Common myeloid progenitor, CD34-positive (primary cell): Measurements from ENCODE around the gene LRRC4C.

Experiments used
- CTCF ChIA-PET: fragments of 350-600 bp; sonication (Branson Sonifier 250); formaldehyde crosslinking; loops from one replicate; lab custom pipeline; 2021; ENCODE audit warnings: antibody characterized with exemption; lab: Charles Lee
- POLR2A ChIA-PET: fragments of 350-600 bp; sonication (Branson Sonifier 250); formaldehyde crosslinking; loops from one replicate; lab custom pipeline; 2021; ENCODE audit warnings: antibody characterized with exemption; lab: Charles Lee
- DNase-seq, 3 donors: peaks; one replicate each; pipeline versions ENCODE4 v3.0.0 to v3.0.0-alpha.2; 2013
- H3K27ac ChIP-seq, 2 experiments: 1 replicate in 1 of 2; 2 replicates in 1 of 2; pipeline ENCODE4 v1.7.0; 2013; ENCODE audit warnings: inconsistent platforms in 2 of 2, low read length in 2 of 2, mild to moderate bottlenecking in 2 of 2, low read depth in 1 of 2, moderate library complexity in 1 of 2; ENCODE audit not compliant: severe bottlenecking in 2 of 2, insufficient read depth in 1 of 2, poor library complexity in 1 of 2
- H3K27me3 ChIP-seq, 5 experiments: replicated peaks in 2 of 5; 1 replicate in 3 of 5; 2 replicates in 2 of 5; pipeline versions ENCODE4 v1.6.1 to v1.7.0; 2013; ENCODE audit warnings: low read length in 4 of 5, mild to moderate bottlenecking in 2 of 5, moderate library complexity in 2 of 5, inconsistent platforms in 1 of 5; ENCODE audit not compliant: insufficient read depth in 5 of 5, control insufficient read depth in 4 of 5
- H3K36me3 ChIP-seq, 4 experiments: 1 replicate in 2 of 4; 2 replicates in 2 of 4; pipeline versions ENCODE4 v1.6.1 to v1.7.0; 2013; ENCODE audit warnings: low read length in 3 of 4, control low read depth in 1 of 4, mild to moderate bottlenecking in 1 of 4; ENCODE audit not compliant: control insufficient read depth in 4 of 4, insufficient read depth in 4 of 4
- H3K4me1 ChIP-seq, 4 experiments: 1 replicate in 3 of 4; 2 replicates in 1 of 4; pipeline versions ENCODE4 v1.6.1 to v1.7.1; 2013; ENCODE audit warnings: low read length in 3 of 4, mild to moderate bottlenecking in 3 of 4, control low read depth in 1 of 4, inconsistent platforms in 1 of 4, moderate library complexity in 1 of 4; ENCODE audit not compliant: control insufficient read depth in 4 of 4, insufficient read depth in 4 of 4; ENCODE audit errors: control extremely low read depth in 1 of 4
- H3K4me3 ChIP-seq, 7 experiments: 1 replicate in 4 of 7; 2 replicates in 3 of 7; pipeline versions ENCODE4 v1.5.1 to v1.7.0; 2013; ENCODE audit warnings: mild to moderate bottlenecking in 7 of 7, low read length in 6 of 7, moderate library complexity in 6 of 7, inconsistent platforms in 2 of 7, low read depth in 2 of 7, control low read depth in 1 of 7; ENCODE audit not compliant: insufficient read depth in 4 of 7, control insufficient read depth in 1 of 7; ENCODE audit errors: extremely low read depth in 1 of 7
- H3K9me3 ChIP-seq, 5 experiments: 1 replicate in 4 of 5; 2 replicates in 1 of 5; pipeline versions ENCODE4 v1.6.1 to v1.7.1; 2013; ENCODE audit warnings: low read length in 4 of 5, mild to moderate bottlenecking in 2 of 5, inconsistent platforms in 1 of 5, low read depth in 1 of 5, moderate library complexity in 1 of 5; ENCODE audit not compliant: control insufficient read depth in 4 of 5, insufficient read depth in 2 of 5; ENCODE audit errors: control extremely low read depth in 1 of 5
- WGBS: methylation state at CpG from one replicate; pipeline ENCODE4 v1.1.5; 2013; ENCODE audit not compliant: insufficient coverage; 5-methylcytosine and 5-hydroxymethylcytosine counted together

The LRRC4C gene

GRCh38 chr11:40826601-40827000, 632.9 kb downstream of the LRRC4C start:
- 100% methylated on average over 2 of the region's 2 CpGs for WGBS
- Histone ChIP-seq H3K36me3 (no peaks in the 10 kb centered on the region), H3K4me3 (no peak overlapping the region), H3K27me3 (no peaks in the 10 kb centered on the region), H3K27ac (no peak overlapping the region), H3K9me3 (no peaks in the 10 kb centered on the region), H3K4me1 (no peaks in the 10 kb centered on the region)
- ChIA-PET POLR2A (no interaction called here), CTCF (no interaction called here)
- DNase-seq: no peak

GRCh38 chr11:40825201-40825834, 634.1 kb downstream of the LRRC4C start:
- CTCF ChIA-PET: no interaction called here
- DNase-seq: no peak
- WGBS: 100% methylated on average over 1 of the region's 7 CpGs
- Histone ChIP-seq H3K9me3 (no peaks in the 10 kb centered on the region), H3K4me1 (no peaks in the 10 kb centered on the region), H3K27ac (no peak overlapping the region), H3K36me3 (no peaks in the 10 kb centered on the region), H3K4me3 (no peak overlapping the region), H3K27me3 (no peaks in the 10 kb centered on the region)
- POLR2A ChIA-PET: no interaction called here

- no peak overlapping the region for H3K4me3 ChIP-seq
- H3K9me3 ChIP-seq: peaks cover 0 to 4% (median 0%) of the 10 kb centered on the region in 5 experiments
- H3K27me3 ChIP-seq: no peaks in the 10 kb centered on the region
- no peaks in the 10 kb centered on the region for H3K36me3 ChIP-seq
- DNase-seq: no peak
- no peak overlapping the region for H3K27ac ChIP-seq
- POLR2A ChIA-PET: no interaction called here
- H3K4me1 ChIP-seq: no peaks in the 10 kb centered on the region
- WGBS: no CpG with 5 or more reads among the region's 1 CpG
- CTCF ChIA-PET: no interaction called here
Measured at GRCh38 chr11:40819230-40819629, 640.2 kb downstream of the LRRC4C start.

GRCh38 chr11:40816976-40817375, 642.5 kb downstream of the LRRC4C start:
- CTCF ChIA-PET: no interaction called here

GRCh38 chr11:40797981-40798380, 661.5 kb downstream of the LRRC4C start:
- Histone ChIP-seq H3K4me1 (no peaks in the 10 kb centered on the region), H3K27ac (no peak overlapping the region), H3K4me3 (no peak overlapping the region), H3K9me3 (no peaks in the 10 kb centered on the region), H3K27me3 (no peaks in the 10 kb centered on the region), H3K36me3 (no peaks in the 10 kb centered on the region)
- POLR2A ChIA-PET: no interaction called here
- WGBS: no CpG with 5 or more reads among the region's 1 CpG
- CTCF ChIA-PET: no interaction called here
- no peak for DNase-seq

More at GRCh38 chr11:40816976-40817375, 642.5 kb downstream of the LRRC4C start:
- POLR2A ChIA-PET: no interaction called here
- Histone ChIP-seq H3K9me3 (peaks cover 0 to 4% (median 0%) of the 10 kb centered on the region in 5 experiments), H3K4me3 (no peak overlapping the region), H3K27ac (no peak overlapping the region), H3K27me3 (no peaks in the 10 kb centered on the region), H3K4me1 (no peaks in the 10 kb centered on the region), H3K36me3 (no peaks in the 10 kb centered on the region)
- WGBS: 100% methylated on average over 1 of the region's 2 CpGs
- DNase-seq: no peak

DNA sequence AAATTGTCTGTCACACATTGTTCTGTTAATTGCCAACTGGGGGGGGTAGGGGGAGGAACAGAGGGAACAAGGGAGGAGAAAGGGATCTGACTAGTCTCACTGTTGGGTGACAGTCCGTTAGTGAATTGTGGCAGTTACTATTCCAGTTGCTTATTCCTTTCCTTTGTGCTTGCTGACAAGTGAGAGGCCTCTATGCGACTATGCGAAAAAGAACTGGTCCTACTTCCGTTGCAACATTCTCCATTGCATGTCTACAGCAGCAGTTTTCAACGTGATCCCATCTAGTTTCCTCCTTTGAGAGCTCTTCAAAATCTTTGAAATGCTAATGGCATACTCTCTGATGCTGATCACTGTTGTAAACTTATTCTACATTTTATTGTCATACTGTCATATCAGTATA, 672.2 kb downstream of the LRRC4C start:
- H3K27me3 ChIP-seq: no peaks in the 10 kb centered on the region
- DNase-seq: no peak
- H3K4me1 ChIP-seq: no peaks in the 10 kb centered on the region
- POLR2A ChIA-PET: no interaction called here
- no peaks in the 10 kb centered on the region for H3K36me3 ChIP-seq
- H3K4me3 ChIP-seq: no peak overlapping the region
- CTCF ChIA-PET: no interaction called here
- WGBS: 56% methylated on average over 4 of the region's 5 CpGs
- H3K27ac ChIP-seq: no peak overlapping the region
- no peaks in the 10 kb centered on the region for H3K9me3 ChIP-seq

DNA sequence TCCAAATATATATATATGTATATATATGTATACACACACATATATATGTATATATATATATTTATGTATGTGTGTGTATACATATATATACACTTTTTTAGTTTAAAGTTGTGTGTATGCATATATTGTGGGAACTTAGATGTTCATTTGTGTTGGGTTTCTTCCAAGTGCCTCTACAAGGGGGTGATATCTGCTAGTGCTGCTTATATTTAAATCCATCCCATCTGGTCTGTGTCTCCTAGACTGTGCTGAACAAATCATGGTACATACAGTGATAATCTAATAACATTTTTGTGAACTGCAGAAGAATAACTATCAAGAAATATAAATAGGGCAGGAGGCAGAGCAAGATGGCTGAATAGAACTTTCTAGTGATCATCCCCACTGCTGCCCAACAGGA, 696.4 kb downstream of the LRRC4C start:
- Histone ChIP-seq H3K9me3 (no peaks in the 10 kb centered on the region), H3K27me3 (no peaks in the 10 kb centered on the region), H3K36me3 (no peaks in the 10 kb centered on the region), H3K4me3 (no peak overlapping the region), H3K27ac (no peak overlapping the region), H3K4me1 (no peaks in the 10 kb centered on the region)
- DNase-seq: no peak
- POLR2A ChIA-PET: no interaction called here
- CTCF ChIA-PET: no interaction called here
